Stimulated activated CD4-positive, alpha-beta T cell treated with anti-CD3 and anti-CD28 coated beads, Interleukin-2, amount 100 ng/mL, for 4 hours (primary cell): Measurements from ENCODE around the gene STAMBPL1.

Experiments
- DNase-seq: peaks from one replicate; pipeline ENCODE4 v3.0.0-alpha.2; 2020; ENCODE audit warnings: low read depth

Gene STAMBPL1

GRCh38 chr10:88952647-88953111 lies 72.6 kb downstream of the STAMBPL1 start, which contains the start of gene ACTA2:
Gene ACTA2, minus strand, starts transcription at chr10:88952773. Its CDS starts 3,843 bp downstream, at chr10:88948930.
- no peak for DNase-seq

GRCh38 chr10:88953662-88954061 lies 73.6 kb downstream of the STAMBPL1 start:
- no peak for DNase-seq

GRCh38 chr10:88954458-88955083 lies 74.5 kb downstream of the STAMBPL1 start:
- DNase-seq = no peak

GRCh38 chr10:88957381-88957780 lies 77.3 kb downstream of the STAMBPL1 start:
- DNase-seq = no peak

- no peak for DNase-seq
These were observed 78.7 kb downstream of the STAMBPL1 start for GRCh38 chr10:88958721-88959120.

- no peak for DNase-seq
These were observed 80.8 kb downstream of the STAMBPL1 start for GRCh38 chr10:88960802-88961201.

GRCh38 chr10:88961266-88961665 lies 81.2 kb downstream of the STAMBPL1 start:
- no peak for DNase-seq

- no peak for DNase-seq
These were observed 82.3 kb downstream of the STAMBPL1 start for GRCh38 chr10:88962336-88962735.

- DNase-seq = no peak
These were observed 83.3 kb downstream of the STAMBPL1 start for GRCh38 chr10:88963318-88963717.

GRCh38 chr10:88964360-88964759 lies 84.3 kb downstream of the STAMBPL1 start:
- no peak for DNase-seq

- DNase-seq = no peak
These were observed 84.9 kb downstream of the STAMBPL1 start for GRCh38 chr10:88964869-88965415.

- no peak for DNase-seq
These were observed 86.8 kb downstream of the STAMBPL1 start for GRCh38 chr10:88966797-88967196.

GRCh38 chr10:88968391-88968790 lies 88.3 kb downstream of the STAMBPL1 start:
- no peak for DNase-seq

- no peak for DNase-seq
These were observed 91.4 kb downstream of the STAMBPL1 start for GRCh38 chr10:88971221-88972061.
